WI38 (cell line): Measurements from ENCODE around the gene CTSF.

Experiments
- H3K4me3 ChIP-seq: 2 replicates; pipeline ENCODE4 v1.5.1; 2011; ENCODE audit warnings: low read depth, mild to moderate bottlenecking, control low read depth, low read length
- TF ChIP-seq, protein P1 (sequence below): IDR thresholded peaks from 2 replicates; pipeline ENCODE4 v1.5.1; 2012; ENCODE audit warnings: low read depth, mild to moderate bottlenecking, control low read depth, low read length

The CTSF gene

DNA sequence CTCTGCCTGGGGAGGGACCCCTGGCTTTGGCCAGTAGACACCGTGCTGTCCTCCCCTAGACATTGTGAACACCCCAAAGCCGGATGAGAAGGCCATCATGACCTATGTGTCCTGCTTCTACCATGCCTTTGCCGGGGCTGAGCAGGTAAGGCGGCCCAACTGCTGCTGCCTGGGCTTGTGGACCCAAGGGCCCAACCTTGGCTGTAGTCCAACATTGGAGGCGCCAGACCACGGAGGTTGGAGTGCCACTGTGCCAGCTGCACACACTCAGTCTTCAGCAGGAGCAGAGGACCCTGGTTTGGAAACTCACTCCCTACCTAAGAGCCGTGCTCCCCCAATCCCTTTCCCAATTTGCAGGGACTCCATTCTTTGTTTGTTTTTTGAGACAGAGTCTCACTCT, 12.3 kb downstream of the CTSF start:
- H3K4me3 ChIP-seq, result no peak overlapping the region
- TF ChIP-seq, protein P1, sequence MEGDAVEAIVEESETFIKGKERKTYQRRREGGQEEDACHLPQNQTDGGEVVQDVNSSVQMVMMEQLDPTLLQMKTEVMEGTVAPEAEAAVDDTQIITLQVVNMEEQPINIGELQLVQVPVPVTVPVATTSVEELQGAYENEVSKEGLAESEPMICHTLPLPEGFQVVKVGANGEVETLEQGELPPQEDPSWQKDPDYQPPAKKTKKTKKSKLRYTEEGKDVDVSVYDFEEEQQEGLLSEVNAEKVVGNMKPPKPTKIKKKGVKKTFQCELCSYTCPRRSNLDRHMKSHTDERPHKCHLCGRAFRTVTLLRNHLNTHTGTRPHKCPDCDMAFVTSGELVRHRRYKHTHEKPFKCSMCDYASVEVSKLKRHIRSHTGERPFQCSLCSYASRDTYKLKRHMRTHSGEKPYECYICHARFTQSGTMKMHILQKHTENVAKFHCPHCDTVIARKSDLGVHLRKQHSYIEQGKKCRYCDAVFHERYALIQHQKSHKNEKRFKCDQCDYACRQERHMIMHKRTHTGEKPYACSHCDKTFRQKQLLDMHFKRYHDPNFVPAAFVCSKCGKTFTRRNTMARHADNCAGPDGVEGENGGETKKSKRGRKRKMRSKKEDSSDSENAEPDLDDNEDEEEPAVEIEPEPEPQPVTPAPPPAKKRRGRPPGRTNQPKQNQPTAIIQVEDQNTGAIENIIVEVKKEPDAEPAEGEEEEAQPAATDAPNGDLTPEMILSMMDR, result no peak

DNA sequence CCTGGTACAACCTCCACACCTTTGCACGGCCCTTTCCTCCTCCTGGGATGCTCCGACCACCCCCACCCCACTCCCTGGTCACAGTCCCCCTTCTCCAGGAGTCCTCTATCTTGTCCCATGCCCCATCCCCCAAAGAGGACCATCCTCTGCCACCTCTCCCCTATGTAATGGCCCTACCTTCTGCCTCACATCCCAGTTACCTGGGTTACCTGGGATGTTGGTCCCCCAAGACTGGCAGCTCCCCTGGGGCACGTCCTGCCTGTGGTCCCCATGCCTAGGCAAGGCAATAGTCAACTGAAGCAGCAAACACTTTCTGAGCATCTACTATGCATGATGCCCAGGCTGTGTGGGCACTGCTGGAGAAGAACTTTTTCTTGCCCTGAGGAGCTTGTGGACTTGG, 13.0 kb downstream of the CTSF start:
- H3K4me3 ChIP-seq, result no peak overlapping the region
- TF ChIP-seq, protein P1, result no peak

DNA sequence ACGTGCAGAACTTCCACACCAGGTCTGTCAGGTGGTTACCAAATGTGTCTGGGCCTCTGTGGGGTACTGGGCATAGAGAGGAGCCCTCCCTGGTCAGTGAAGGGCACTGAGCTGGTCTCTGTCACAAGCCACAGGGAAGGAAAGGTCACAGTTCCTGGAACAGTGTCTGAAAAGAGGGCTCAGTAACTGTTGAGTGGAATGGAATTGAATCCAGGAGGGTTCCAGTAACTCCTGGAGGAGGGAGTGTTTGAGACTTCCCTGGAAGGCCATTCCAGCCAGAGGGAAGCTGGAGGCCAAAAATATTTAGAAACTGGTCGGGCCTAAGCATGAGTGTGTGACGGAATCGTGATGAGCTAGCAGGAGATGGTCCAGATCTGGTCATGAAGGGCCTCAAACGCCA, 13.8 kb downstream of the CTSF start:
- H3K4me3 ChIP-seq, result no peak overlapping the region
- TF ChIP-seq, protein P1, result no peak

DNA sequence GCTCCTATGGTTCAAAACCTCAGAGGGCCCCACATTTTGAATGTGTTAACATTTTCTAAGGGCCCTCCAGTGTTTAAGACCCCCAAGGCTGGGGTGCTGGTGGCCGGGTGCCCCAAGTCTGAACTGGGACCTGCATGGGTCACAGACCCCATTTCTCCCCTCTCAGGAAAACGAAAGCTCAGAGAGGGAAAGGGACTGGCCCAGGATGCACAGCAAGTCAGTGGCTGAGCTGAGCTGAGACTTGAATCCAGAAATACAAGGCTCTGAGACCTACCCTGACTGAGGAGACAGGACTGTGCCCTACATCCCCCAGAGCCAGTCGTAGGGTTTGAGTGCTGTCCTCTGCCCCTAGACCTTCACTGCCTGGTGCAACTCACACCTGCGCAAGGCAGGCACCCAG, 17.5 kb downstream of the CTSF start:
- H3K4me3 ChIP-seq, result no peak overlapping the region
- TF ChIP-seq, protein P1, result no peak

DNA sequence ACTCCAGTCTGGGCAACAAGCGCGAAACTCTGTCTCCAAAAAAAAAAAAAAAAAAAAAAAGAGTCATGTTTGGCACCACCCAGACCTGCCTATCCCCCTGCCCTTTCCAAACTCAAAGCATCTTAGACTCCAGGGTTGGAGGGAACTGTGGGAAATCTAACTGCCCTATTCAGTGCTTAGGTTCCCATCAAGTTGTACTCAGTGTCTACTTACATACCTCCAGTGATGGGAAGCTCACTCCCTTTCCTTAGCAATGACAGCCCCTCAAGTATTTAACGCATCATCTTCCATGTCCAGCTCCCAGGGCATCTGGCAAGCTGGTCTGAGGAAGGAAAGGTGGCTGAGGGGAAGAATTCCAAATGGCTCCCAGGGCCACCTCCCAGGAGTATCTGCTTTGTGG, 18.7 kb downstream of the CTSF start:
- no peak overlapping the region for H3K4me3 ChIP-seq
- TF ChIP-seq, protein P1, result no peak

DNA sequence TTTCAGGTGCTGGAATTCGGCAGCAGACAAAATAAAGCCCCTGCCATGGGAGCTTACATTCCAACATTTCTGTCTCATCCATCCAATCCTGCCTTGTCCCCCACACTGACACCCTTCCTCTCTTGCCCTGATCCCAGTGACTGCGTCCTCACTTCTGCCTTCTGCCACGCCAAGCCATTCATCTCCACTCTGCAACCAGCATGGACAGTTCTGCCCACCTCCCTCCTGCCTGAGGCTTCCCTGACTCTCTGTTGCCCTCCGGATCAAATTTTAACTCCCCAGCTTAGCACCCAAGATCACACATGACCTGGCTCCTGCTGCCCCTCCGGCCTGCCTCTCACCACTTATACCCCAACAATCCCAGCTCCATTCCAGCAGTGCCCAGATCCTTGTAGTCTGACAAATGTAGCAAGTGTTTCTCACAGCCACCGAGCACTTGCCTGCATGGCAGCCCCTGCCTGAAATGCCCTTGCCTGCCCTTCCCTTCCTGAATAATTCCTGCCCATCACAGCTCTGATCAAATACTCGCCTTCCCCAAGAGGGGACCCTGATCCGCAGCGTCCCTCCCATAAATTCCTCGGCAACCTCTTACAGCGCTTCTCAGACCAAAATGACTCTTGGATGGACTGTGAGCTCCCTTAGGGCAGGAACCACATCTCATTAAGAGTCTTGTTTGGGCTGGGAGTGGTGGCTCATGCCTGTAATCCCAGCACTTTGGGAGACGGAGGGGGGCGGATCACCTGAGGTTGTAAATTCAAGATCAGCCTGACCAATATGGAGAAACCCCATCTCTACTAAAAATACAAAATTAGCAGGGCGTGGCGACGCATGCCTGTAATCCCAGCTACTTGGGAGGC, 19.4 kb downstream of the CTSF start:
- H3K4me3 ChIP-seq, result no peak overlapping the region
- TF ChIP-seq, protein P1, result no peak

DNA sequence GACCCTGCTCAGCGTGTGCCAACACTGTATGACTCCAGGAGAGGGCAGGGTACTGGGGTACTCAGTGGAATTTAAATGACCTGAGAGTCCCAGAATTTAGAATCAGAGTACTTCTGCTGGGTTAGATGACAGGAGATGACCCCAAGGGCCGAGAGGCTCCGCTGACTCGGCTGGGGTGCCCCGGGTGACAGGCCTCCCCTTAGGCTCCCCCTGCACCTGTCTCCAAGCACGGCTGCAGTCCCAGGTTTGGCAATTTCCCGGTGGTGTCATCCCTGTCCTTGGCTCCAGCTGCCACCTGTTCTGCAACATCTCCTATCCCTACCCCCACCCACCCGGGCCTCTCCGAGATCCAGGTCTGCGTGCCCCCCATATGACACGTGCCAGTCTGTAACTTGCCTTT, 20.4 kb downstream of the CTSF start:
- no peak overlapping the region for H3K4me3 ChIP-seq
- TF ChIP-seq, protein P1, result no peak
